Activated T-helper 17 cell treated with anti-CD3 and anti-CD28 coated beads, Interleukin-2, amount 50 U/mL, for 72 hours (primary cell): ENCODE data around the gene B3GAT2. TPM values are rescaled to one million over a fixed set of nuclear protein-coding genes. Genes with fewer than 3 reads are reported as not detected.
A peak's percentile ranks its signal among the peaks of the same experiment; 100 is the strongest.

Experiments
- ATAC-seq: fragments of 150-1000 bp; cut with Tn5 transposase; replicated peaks from 2 replicates; pipeline ENCODE4 v1.10.0; 2021; ENCODE audit warnings: mild to moderate bottlenecking, moderate library complexity
- H3K27ac Mint-ChIP-seq: one replicate; pipeline ENCODE4 v1.8.0; 2022; ENCODE audit warnings: mixed read lengths
- H3K27me3 Mint-ChIP-seq: one replicate; pipeline ENCODE4 v1.8.0; 2022; ENCODE audit warnings: mixed read lengths
- H3K36me3 Mint-ChIP-seq: one replicate; pipeline ENCODE4 v1.8.0; 2022; ENCODE audit warnings: low read depth, mild to moderate bottlenecking, mixed read lengths
- H3K4me1 Mint-ChIP-seq: one replicate; pipeline ENCODE4 v1.8.0; 2022; ENCODE audit warnings: mixed read lengths
- H3K4me3 Mint-ChIP-seq: one replicate; pipeline ENCODE4 v1.8.0; 2022; ENCODE audit warnings: mild to moderate bottlenecking, mixed read lengths
- H3K9me3 Mint-ChIP-seq: one replicate; pipeline ENCODE4 v1.8.0; 2022; ENCODE audit warnings: mixed read lengths
- total RNA-seq, 2 donors: library from RNA; stranded (reverse); gene quantifications; one replicate each; pipeline ENCODE4 v1.2.3, GENCODE V29; 2022

Gene B3GAT2
- total RNA-seq, 2 donors from 2014 or later = not detected

DNA sequence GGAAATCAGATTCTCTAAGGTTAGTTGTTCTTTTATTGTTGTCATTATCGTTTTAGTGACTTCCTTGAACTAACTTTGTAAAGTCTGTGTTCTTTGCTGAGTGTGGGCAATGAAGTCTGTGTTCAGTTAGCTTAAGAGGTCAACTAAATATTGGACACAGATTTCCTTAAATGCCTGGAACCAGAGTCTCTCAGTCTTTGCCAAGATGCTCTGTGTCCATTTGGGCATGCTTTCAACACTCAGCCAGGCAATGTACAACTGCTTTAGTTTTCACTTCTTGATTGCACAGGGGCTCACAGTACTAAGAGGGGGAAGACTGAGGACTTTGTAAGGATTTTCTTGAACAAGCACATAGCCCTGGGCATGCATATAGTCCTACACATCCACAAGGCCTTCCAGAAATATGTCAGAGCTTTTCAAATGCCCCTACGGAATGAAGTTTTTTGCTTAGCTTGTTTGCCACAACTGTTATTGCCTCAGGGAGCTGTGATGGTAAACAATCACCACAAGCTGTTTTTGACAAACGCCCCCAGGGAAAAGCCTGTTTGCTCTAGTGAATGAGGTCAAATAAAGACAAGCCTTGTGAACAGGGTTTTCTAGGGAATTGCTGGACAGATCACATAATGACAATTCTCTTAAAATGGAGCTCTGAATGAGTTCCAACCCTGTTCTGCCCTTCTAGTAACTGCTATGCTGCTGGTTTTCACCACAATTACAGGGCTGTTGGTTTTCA is 82.5 kb downstream of the B3GAT2 start:
- Mint-ChIP-seq H3K4me1 (no peaks in the 10 kb centered on the region), H3K9me3 (peaks cover 19% of the 10 kb centered on the region), H3K4me3 (no peak overlapping the region), H3K27me3 (peaks cover 18% of the 10 kb centered on the region), H3K36me3 (no peaks in the 10 kb centered on the region), H3K27ac (no peak overlapping the region)
- ATAC-seq = no peak

DNA sequence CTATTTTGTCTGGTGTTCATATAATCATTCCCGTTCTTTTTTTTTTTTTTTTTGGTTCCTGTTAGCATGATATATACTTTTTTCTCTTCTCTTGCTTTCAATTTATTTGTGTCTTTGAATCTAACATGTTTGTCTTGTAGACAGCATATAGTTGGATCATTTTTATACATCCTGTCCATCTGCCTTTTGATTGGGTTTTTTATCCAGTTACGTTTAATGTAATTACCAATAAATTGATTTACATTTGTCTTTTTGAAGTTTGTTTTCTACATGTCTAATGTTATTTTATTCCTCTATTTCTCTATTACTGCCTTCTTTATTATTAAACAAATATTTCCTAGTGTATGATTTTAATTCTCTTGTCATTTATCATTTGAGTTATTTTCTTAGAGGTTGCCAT is 84.4 kb downstream of the B3GAT2 start:
- ATAC-seq = no peak
- H3K4me1 Mint-ChIP-seq = no peaks in the 10 kb centered on the region
- no peaks in the 10 kb centered on the region for H3K36me3 Mint-ChIP-seq
- peaks cover 16% of the 10 kb centered on the region for H3K9me3 Mint-ChIP-seq
- H3K27ac Mint-ChIP-seq = no peak overlapping the region
- H3K27me3 Mint-ChIP-seq = peaks cover 9% of the 10 kb centered on the region
- no peak overlapping the region for H3K4me3 Mint-ChIP-seq

DNA sequence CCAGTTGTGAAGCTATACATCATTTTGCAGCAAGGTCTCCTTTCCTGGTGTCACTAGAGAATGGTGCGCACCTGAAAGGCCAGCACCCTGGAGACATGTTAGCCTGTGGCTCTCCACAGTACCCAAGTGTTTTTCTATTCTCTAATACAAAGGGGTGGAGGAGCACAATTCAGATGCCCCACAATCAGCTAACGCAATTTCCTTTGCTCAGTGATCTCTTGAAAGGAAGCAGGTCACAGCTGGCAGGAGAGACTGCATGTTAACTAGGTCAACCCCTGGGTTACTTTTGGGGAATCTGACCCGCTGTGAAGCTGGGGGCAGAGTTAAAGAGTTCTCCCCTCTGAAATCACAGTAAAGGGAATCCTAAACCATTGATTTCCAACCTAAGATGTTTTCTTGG is 92.5 kb downstream of the B3GAT2 start:
- Mint-ChIP-seq H3K36me3 (peaks cover 27% of the 10 kb centered on the region), H3K27me3 (no peaks in the 10 kb centered on the region), H3K4me3 (no peak overlapping the region), H3K9me3 (no peaks in the 10 kb centered on the region), H3K4me1 (peaks cover 8% of the 10 kb centered on the region), H3K27ac (peak overlapping the region; percentile 50)
- no peak for ATAC-seq

DNA sequence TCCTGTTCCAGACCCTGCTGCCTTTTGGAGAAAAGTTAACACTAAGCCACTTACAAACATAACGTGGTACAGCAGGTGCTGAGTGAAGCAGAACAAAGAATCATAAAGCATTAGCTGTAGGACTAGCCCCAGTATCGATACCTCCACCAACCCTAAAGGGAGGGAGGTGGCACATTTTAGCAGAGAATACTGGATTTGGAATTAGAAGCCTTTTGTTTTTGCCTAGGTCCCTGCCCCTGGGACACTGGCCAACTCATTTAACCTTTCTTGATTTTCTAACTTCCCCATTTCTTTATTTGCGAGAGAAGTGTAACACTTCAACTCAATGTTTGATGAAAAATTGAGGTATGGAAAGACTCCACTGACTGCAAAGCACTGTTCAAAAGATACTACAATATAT is 93.5 kb downstream of the B3GAT2 start:
- ATAC-seq = no peak
- Mint-ChIP-seq H3K36me3 (peaks cover 38% of the 10 kb centered on the region), H3K4me1 (peaks cover 8% of the 10 kb centered on the region), H3K27ac (no peak overlapping the region), H3K27me3 (no peaks in the 10 kb centered on the region), H3K4me3 (no peak overlapping the region), H3K9me3 (no peaks in the 10 kb centered on the region)

DNA sequence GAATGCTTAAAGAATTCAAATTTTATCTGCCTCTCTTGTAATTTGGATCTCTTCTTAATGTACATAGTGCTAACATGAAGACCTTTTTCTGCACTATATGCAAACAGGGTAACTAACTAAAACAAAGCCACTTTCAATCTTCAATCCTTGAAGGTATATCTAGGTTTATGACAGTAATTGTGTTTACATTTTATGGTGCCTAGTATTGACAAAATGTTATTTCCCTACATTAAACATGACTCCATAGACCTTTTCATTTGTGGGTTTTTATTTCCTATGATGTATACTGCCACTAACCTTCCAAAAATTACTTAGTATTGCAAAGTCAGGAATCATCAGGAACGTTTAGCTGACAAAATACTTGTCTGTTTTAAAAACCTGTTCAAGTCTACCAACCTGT is 95.9 kb downstream of the B3GAT2 start:
- H3K4me3 Mint-ChIP-seq = no peak overlapping the region
- peaks cover 43% of the 10 kb centered on the region for H3K36me3 Mint-ChIP-seq
- H3K27me3 Mint-ChIP-seq = no peaks in the 10 kb centered on the region
- H3K27ac Mint-ChIP-seq = peak overlapping the region; percentile 33
- ATAC-seq = no peak
- peaks cover 8% of the 10 kb centered on the region for H3K4me1 Mint-ChIP-seq
- H3K9me3 Mint-ChIP-seq = no peaks in the 10 kb centered on the region

DNA sequence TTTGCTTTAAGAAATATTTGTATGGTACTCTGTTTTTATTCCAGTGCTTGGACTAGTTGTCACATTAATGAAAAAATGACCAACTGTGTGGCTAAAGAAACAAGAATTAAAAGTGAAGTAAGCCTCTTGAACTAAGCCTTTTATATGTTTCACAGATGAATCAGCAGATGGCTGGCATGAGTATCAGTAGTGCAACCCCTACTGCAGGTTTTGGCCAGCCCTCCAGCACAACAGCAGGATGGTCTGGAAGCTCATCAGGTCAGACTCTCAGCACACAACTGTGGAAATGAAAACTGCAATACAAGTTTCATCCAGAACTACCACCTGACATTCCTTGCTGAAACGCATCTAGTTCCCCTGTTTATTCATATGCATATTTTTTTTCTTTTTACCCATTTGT is 96.8 kb downstream of the B3GAT2 start:
- no peaks in the 10 kb centered on the region for H3K27me3 Mint-ChIP-seq
- H3K4me3 Mint-ChIP-seq = no peak overlapping the region
- H3K9me3 Mint-ChIP-seq = no peaks in the 10 kb centered on the region
- peaks cover 50% of the 10 kb centered on the region for H3K36me3 Mint-ChIP-seq
- ATAC-seq = no peak
- no peak overlapping the region for H3K27ac Mint-ChIP-seq
- peaks cover 8% of the 10 kb centered on the region for H3K4me1 Mint-ChIP-seq

DNA sequence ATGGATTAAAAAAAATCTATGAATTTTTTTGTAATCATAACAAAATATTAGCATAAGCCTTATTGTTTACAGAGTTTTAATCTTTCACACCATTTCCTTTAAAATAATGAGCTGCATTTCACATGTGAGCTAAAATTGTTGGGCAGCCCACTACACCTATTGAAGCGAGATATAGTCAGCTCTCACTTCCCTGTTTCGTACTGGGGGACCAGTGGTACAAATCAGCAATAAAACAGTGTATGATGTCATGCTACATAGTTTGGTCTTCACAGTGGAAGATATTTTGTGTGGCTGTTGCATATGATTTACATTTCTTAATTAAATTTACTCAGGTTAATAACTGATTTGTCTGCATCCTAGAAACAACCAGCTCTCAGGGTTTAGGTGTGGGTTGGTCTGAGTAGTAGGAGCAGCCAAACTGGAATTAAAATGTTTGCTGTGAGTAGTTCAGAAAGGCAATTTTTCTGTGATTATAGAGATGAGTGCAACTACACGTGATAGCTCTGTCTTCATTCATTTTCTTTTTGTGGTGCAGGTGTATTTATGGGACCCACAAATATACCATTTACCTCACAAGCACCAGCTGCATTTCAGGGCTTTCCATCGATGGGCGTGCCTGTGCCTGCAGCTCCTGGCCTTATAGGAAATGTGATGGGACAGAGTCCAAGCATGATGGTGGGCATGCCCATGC is 99.3 kb downstream of the B3GAT2 start:
- H3K4me3 Mint-ChIP-seq = no peak overlapping the region
- peaks cover 72% of the 10 kb centered on the region for H3K36me3 Mint-ChIP-seq
- H3K4me1 Mint-ChIP-seq = no peaks in the 10 kb centered on the region
- no peaks in the 10 kb centered on the region for H3K9me3 Mint-ChIP-seq
- ATAC-seq = no peak
- no peak overlapping the region for H3K27ac Mint-ChIP-seq
- H3K27me3 Mint-ChIP-seq = no peaks in the 10 kb centered on the region

DNA sequence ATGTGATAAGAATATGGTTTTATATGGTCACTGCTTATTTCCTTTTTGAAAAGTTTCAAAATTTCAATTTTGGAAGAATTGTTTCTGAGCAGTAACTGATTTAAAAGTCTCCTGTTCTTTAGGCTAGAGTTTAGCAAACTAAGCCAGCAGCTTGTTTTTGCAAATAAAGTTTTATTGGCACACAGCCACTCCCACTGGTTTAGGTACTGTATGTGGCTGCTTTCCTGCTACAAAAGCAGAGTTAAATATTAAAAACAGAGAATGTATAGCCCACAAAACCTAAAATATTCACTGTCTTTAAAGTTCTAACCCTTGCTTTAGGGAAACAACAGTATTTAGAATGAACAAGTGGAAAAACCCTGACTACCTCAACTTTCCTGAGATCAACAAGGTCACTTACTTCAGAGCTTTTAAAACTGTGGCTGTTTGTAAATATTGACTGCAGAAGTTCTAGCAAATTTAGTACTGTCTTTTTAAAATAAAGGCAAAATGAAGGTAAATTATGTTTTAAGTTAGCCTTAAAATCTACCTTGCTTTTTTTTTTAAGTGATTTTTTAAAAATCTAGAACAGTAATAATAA is 104.1 kb downstream of the B3GAT2 start:
- Mint-ChIP-seq H3K9me3 (no peaks in the 10 kb centered on the region), H3K36me3 (peaks cover 44% of the 10 kb centered on the region), H3K4me3 (no peak overlapping the region), H3K27me3 (no peaks in the 10 kb centered on the region), H3K4me1 (no peaks in the 10 kb centered on the region), H3K27ac (no peak overlapping the region)
- ATAC-seq = no peak

DNA sequence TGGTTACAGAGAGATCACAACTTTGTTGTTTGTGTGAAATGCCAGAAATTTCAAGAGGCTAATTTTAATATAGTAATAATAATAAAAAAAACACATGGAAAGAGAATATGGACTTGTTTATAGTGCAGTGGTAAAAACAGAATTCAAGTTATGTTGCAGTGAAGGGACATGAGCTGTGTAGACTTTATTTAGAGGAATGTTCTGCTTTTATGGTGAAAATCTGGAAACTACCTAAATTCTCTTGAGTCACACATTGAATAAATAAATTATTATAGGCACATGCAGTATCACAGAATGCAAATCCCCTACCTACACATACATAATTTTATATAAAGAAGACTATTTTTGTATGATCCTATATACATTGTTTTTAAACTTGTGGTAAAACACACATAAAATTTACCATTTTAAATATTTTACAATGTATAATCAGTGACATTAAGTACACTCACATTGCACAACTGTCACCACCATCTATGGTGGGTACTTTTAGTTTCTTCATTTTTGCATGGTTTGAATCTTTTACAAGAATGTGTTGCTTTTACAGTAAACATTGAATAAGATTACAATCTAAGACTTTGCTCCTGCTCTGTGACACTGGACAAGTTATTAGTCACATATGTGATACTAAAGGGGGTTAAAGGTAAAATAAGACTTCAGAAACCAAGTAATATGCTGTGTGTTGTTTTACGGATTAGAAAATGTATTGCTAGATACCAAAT is 107.4 kb downstream of the B3GAT2 start:
- ATAC-seq = no peak
- peaks cover 46% of the 10 kb centered on the region for H3K36me3 Mint-ChIP-seq
- no peaks in the 10 kb centered on the region for H3K9me3 Mint-ChIP-seq
- peaks cover 6% of the 10 kb centered on the region for H3K4me1 Mint-ChIP-seq
- H3K4me3 Mint-ChIP-seq = no peak overlapping the region
- H3K27me3 Mint-ChIP-seq = no peaks in the 10 kb centered on the region
- H3K27ac Mint-ChIP-seq = no peak overlapping the region

DNA sequence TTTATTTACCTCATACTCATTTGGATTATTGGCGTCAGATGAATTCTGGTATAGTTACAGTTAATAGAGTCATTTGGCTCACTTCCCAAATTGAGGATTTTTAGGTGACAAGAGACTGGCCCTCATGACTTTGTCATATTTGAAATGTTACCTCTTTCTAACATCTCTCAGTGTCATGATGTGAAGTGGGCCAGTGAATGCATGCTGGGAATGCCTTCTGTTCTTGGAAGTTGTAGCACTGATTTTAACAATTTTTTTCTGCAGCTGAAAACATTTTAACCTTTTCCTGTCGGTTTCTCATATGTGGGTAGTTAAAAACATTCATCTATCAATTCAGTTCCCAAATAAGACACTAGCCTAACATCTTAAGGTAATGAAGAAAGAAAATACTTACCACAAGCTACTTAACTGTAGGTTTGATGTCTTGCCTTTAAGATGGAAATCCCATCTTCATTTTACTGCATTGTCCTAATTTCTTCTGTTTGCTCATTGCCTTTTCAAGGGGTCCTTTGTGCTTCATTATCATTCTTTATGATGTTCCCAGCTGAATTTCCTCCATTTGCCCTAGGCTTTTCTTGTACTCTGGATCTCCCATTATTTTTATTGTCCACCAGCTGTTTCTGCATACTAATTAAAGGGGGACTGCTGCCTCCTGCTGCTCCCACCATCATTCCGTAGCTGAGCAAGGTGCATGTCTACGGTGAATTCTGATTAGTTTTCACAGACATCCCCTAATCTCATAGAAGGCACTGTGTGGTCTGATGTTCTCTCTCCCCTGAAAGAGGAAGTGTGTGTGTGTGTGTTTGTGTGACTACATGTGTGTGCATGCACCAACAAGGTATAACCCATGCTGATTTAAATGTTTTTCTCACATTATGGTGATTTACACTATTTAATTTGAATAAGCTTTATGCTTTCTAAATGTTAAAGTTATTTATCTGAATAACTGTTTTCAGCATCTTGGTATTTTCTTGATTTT is 109.5 kb downstream of the B3GAT2 start:
- H3K36me3 Mint-ChIP-seq = peaks cover 28% of the 10 kb centered on the region
- ATAC-seq = no peak
- H3K27ac Mint-ChIP-seq = no peak overlapping the region
- H3K4me1 Mint-ChIP-seq = peaks cover 6% of the 10 kb centered on the region
- no peaks in the 10 kb centered on the region for H3K27me3 Mint-ChIP-seq
- no peak overlapping the region for H3K4me3 Mint-ChIP-seq
- H3K9me3 Mint-ChIP-seq = no peaks in the 10 kb centered on the region

DNA sequence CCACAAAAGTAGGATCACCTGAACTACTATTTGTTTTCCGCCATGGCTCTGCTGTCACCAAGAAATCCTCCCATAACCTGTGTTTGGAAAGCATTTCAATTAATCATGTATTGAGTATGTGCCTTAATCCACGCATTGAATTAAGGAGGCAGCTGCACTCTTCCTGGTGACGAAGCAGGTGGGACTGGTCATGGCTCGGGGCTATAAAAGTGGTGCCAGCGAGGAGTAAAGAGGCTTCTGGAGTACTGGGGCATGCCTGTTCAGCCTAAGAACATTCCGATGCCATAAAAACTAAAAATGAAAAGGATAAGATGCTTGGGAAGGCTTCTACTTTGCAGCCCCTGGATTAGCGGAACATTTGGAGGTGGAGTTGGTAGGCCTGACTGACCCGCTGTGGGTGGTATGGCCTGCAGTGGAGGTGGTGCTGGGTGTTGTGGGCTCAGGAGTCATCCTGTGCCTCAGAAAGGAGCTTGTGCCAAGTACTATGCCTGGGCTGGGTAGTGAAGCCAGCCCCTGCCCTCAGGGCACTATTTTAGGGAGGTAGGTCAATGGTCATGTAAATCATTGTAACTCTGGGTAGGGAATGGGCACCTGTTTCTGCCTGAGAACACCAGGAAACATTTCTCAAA is 110.5 kb downstream of the B3GAT2 start:
- no peaks in the 10 kb centered on the region for H3K27me3 Mint-ChIP-seq
- H3K9me3 Mint-ChIP-seq = no peaks in the 10 kb centered on the region
- peaks cover 26% of the 10 kb centered on the region for H3K36me3 Mint-ChIP-seq
- H3K4me1 Mint-ChIP-seq = peaks cover 6% of the 10 kb centered on the region
- no peak overlapping the region for H3K4me3 Mint-ChIP-seq
- no peak for ATAC-seq
- no peak overlapping the region for H3K27ac Mint-ChIP-seq

DNA sequence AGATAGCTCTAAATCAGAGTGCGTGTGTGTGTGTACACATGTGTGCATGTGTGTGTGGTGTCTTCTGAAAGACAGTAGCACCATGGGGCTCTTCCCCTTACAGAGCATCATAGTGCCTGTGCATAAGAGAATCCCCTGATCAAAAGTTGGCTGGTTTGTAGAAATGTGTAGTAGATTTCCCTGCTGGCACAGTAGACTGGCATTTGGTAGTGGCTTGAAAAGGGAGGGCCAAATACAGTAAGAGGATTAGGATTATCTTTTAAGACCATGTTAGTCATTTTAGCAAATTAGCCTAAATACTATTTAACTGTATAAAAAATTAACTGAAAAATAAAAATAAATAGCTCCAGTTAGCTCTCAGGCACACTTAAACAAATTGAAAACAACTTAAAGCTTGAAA is 112.6 kb downstream of the B3GAT2 start:
- Mint-ChIP-seq H3K27me3 (no peaks in the 10 kb centered on the region), H3K4me3 (no peak overlapping the region), H3K27ac (no peak overlapping the region), H3K9me3 (no peaks in the 10 kb centered on the region), H3K4me1 (peaks cover 6% of the 10 kb centered on the region), H3K36me3 (peaks cover 33% of the 10 kb centered on the region)
- ATAC-seq = no peak

DNA sequence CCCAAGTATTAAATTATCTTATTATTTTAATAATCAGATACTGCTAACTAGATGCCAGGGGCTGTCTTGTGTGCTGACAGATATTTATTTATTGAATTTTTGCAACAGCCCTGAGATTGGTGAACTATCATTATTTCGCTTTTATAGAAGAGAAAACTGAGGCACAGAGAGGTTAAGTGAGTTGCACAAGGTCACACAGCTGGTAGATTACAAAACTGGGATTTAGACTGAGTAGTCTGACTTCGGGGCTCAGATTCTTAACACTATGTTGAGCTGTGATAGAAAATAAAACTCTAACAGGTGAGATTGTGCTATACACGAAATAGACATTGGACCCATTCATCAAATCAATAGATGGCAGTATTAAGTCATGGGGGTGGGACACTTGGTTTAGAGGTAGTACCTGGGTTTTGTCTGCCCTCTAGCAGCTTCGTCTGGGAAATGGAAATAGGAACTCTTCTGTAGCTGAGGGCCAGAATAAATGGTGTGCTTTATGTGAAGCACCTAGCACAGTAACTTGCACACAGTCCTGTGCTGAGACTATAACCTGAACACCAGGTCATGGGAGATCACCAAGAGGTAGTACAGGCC is 113.4 kb downstream of the B3GAT2 start:
- Mint-ChIP-seq H3K36me3 (peaks cover 35% of the 10 kb centered on the region), H3K4me1 (peaks cover 6% of the 10 kb centered on the region), H3K27ac (no peak overlapping the region), H3K9me3 (no peaks in the 10 kb centered on the region), H3K27me3 (no peaks in the 10 kb centered on the region), H3K4me3 (no peak overlapping the region)
- ATAC-seq = no peak
